Breast epithelium (tissue), 3 donors: ENCODE measurements around the gene COL6A6.

Experiments used
- CTCF ChIP-seq, 3 donors: fragments of 450-650 bp; IDR thresholded peaks; one replicate each; pipeline ENCODE4 v1.5.1; 2016 to 2017; ENCODE audit warnings: antibody characterized with exemption in 3 of 3, mild to moderate bottlenecking in 3 of 3, moderate library complexity in 3 of 3
- POLR2AphosphoS5 ChIP-seq, 3 donors: sonication (generic); formaldehyde crosslinking; IDR thresholded peaks; one replicate each; pipeline ENCODE4 v1.6.1; 2017; ENCODE audit warnings: antibody characterized with exemption in 3 of 3

GRCh38 chr3:130514681-130515080, 2.3 kb upstream of the COL6A6 start:
- TF ChIP-seq CTCF (IDR thresholded peaks at IDR 0.05) (no peak), POLR2AphosphoS5 (IDR thresholded peaks at IDR 0.05) (no peak)
